Bronchial epithelial cell (primary cell): ENCODE measurements around the gene CARD9. TPM values are rescaled to one million over a fixed set of nuclear protein-coding genes. Genes with fewer than 3 reads are reported as not detected.

ENCODE experiments used
- DNase-seq: peaks from one replicate; pipeline ENCODE4 v3.0.0-alpha.2; 2010; ENCODE audit warnings: low read depth
- FAIRE-seq: peaks from 2 replicates; lab custom pipeline; 2011; peaks lifted over from hg19 to GRCh38; lab: Jason Lieb, UNC
- H3K27me3 ChIP-seq: 2 replicates; pipeline ENCODE4 v1.5.1; 2011; ENCODE audit warnings: low read length; ENCODE audit not compliant: control insufficient read depth, insufficient read depth
- H3K36me3 ChIP-seq: 2 replicates; pipeline ENCODE4 v1.5.1; 2011; ENCODE audit warnings: low read length; ENCODE audit not compliant: control insufficient read depth, insufficient read depth
- H3K4me3 ChIP-seq: 2 replicates; pipeline ENCODE4 v1.5.1; 2011; ENCODE audit warnings: mild to moderate bottlenecking, low read depth, low read length, control low read depth
- total RNA-seq: library from RNA; depleted of rRNA; stranded (reverse); fragments of >200 nt; gene quantifications from 2 replicates; pipeline ENCODE4 v1.2.1, GENCODE V29; 2014
- TF ChIP-seq, protein P1 (sequence below): IDR thresholded peaks from 2 replicates; pipeline ENCODE4 v1.5.1; 2011; ENCODE audit warnings: mild to moderate bottlenecking, moderate library complexity, low read length, control low read depth, inconsistent platforms; ENCODE audit not compliant: insufficient read depth, severe bottlenecking

Gene CARD9
- total RNA-seq, 1 donor from 2014 or later, result 0.53 TPM

DNA sequence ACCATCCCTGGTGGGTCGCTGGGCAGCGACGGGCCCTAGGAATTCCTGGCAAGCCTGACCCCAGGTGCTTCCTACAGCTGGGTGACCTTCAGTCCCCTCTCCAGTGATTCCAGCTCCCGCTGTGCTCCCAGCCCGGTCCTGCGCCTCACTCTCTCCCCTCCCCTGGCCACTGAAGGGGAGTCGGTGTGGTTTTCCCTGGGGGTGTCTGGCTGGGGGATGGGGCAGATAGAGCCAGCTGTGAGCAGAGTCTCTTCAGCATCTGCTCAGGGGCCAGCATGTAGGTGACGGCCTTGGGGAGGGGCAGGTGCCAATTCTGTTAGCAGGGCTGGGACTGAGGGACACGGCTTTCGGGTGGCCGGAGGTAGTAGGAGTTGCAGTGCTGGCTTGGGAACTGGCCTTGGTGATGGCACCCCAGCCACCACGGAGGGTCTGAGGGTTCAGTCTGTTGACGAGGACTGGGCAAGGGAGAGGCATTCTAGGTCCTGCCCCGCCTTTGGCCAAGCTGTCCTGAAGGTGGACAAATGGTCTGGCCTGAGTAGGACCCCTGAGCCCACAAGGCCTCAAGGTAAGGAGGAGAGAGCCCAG lies 43.0 kb downstream of the CARD9 start:
- DNase-seq, result no peak
- Histone ChIP-seq H3K36me3 (no peaks in the 10 kb centered on the region), H3K4me3 (no peak overlapping the region), H3K27me3 (no peaks in the 10 kb centered on the region)
- TF ChIP-seq, protein P1, sequence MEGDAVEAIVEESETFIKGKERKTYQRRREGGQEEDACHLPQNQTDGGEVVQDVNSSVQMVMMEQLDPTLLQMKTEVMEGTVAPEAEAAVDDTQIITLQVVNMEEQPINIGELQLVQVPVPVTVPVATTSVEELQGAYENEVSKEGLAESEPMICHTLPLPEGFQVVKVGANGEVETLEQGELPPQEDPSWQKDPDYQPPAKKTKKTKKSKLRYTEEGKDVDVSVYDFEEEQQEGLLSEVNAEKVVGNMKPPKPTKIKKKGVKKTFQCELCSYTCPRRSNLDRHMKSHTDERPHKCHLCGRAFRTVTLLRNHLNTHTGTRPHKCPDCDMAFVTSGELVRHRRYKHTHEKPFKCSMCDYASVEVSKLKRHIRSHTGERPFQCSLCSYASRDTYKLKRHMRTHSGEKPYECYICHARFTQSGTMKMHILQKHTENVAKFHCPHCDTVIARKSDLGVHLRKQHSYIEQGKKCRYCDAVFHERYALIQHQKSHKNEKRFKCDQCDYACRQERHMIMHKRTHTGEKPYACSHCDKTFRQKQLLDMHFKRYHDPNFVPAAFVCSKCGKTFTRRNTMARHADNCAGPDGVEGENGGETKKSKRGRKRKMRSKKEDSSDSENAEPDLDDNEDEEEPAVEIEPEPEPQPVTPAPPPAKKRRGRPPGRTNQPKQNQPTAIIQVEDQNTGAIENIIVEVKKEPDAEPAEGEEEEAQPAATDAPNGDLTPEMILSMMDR, result no peak
- no peak for FAIRE-seq

DNA sequence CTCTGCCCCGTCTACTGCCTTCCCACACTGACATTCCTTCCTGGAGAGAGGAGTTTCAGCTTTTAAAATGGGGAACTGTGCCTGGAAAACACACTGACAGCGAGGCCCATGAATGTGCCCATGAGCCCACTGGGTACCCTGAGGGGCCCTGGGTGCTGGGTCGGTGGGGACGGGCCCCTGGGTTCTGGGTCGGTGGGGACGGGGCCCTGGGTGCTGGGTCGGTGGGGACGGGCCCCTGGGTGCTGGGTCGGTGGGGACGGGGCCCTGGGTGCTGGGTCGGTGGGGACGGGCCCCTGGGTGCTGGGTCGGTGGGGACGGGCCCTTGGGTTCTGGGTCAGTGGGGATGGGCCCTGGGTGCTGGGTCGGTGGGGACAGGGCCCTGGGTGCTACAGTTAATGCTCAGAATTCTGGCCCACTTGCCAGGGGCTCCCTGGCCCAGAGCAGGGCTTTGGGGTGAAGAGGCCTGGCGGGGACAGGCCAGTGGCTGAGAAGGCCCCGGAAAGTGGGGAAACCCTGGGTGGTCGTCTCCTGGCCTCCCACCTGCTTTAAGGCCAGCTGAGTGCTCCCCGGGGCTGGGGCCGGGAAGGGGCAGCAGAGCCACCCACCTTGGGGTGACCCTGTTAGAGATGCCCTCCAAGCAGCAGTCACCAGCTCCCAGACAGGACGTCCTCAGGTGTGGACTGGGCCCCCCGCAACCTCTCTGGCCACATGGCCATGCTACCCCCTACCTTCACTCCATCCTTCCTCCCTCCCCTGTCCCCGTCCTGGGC lies 43.6 kb downstream of the CARD9 start:
- no peak for DNase-seq
- TF ChIP-seq, protein P1, result no peak
- Histone ChIP-seq H3K4me3 (no peak overlapping the region), H3K27me3 (no peaks in the 10 kb centered on the region), H3K36me3 (no peaks in the 10 kb centered on the region)
- FAIRE-seq, result no peak

DNA sequence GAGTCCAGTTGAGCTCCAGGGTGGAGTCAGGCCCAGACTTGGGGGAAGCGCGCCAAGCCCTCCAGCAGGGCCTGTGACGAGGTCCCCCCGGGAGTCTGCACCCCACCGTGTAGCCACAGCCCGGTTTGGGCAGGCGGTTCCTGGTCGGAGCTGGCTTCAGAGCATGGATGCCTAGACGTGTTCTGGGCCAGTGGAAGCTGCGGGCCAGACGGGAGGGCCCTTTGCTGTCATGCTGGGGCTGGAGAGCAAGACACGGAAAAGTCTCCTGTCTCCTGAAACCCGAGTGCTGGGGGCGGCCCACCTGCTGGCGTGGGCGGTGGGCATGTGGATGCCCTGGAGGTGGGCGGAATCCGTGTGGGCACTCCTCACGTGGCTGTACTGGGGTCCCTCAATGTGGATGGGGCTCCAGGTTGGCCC lies 44.2 kb downstream of the CARD9 start:
- H3K27me3 ChIP-seq, result peaks cover 2% of the 10 kb centered on the region
- H3K36me3 ChIP-seq, result no peaks in the 10 kb centered on the region
- TF ChIP-seq, protein P1, result no peak
- H3K4me3 ChIP-seq, result no peak overlapping the region
- FAIRE-seq (no peak), DNase-seq (no peak)

DNA sequence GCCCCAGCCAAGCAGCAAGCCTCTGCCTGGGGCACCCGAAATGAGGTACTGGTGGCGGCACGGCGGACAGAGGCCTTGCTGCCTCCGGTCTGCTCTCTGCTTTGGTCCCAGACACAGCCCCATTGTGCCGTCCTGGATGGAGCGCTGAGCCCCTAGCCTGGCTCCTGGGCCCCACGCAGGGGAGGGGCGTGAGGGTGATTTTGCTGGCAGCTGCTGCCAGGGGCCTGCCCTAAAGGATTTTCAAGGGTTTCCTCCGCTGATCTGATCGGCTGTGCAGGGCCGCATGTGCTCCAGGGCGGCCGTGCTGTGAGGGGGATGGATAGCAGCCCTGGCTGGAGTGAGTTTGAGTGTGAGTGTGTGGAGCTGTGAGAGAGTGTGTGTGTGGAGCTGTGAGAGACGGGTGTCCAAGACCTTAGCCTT lies 44.8 kb downstream of the CARD9 start:
- Histone ChIP-seq H3K4me3 (peak overlapping the region; percentile 54), H3K36me3 (no peaks in the 10 kb centered on the region), H3K27me3 (peaks cover 2% of the 10 kb centered on the region)
- FAIRE-seq, result no peak
- TF ChIP-seq, protein P1, result no peak
- no peak for DNase-seq

DNA sequence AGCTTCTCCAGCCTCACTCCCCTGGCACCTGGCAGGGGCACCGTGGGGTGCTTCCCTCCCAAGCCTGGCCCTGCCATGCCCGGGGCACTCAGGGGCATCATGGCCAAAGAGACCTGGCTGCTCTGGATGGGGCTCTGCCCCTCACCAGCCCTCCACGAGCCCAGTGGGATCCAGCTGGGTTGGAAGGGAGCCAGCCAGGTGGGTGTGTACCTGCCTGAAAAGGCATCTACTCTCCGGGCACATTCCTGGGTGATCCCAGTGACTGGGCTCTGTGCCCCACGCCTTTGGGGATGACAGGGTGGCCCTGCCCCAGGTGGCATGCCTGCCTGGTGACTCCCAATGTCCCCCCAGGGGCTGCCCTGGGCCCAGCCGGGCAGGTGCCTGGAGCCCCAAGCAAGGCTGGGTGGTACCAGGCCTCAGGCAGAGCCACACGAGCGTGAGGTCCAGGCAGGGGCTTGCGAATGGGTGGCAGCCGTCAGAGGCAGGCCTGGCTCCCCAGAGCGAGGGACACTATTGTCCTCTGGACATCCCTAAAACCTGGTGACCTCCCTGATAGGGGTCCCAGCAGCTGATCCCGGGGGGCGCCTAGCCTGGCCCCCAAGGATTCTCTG lies 45.4 kb downstream of the CARD9 start:
- peak; percentile 17 for DNase-seq
- no peak for FAIRE-seq
- no peaks in the 10 kb centered on the region for H3K36me3 ChIP-seq
- H3K4me3 ChIP-seq, result peak overlapping the region; percentile 54
- peaks cover 2% of the 10 kb centered on the region for H3K27me3 ChIP-seq
- TF ChIP-seq, protein P1, result no peak
